Measurements from ENCODE around the gene ZFR2. TPM values are rescaled to one million over a fixed set of nuclear protein-coding genes. Genes with fewer than 3 reads are reported as not detected.
"Not testable (repeated sequence)": the region's sequence is repeated elsewhere in the genome, so short reads cannot be mapped to it uniquely, and the experiment has no call there.

The ZFR2 gene
- total RNA-seq, 2 experiments from 2014 or later = 0.28 to 0.35 TPM

- POLR2A ChIA-PET = interaction anchor here (1.6 to 3.2 kb wide), 2 partner anchors 9 to 12 kb away, joined by 5 to 16 read pairs; partner anchors contain the start of gene MRPL54
- Mint-ChIP-seq H3K36me3 (ENCODE audit: low read depth) (no peaks in the 10 kb centered on the region), H3K27me3 (no peaks in the 10 kb centered on the region), H3K27ac (no peak overlapping the region), H3K4me1 (peaks cover 2% of the 10 kb centered on the region), H3K9me3 (no peaks in the 10 kb centered on the region), H3K4me3 (no peak overlapping the region)
- DNase-seq = no peak
- CTCF ChIA-PET = no interaction called here
These were observed 94.0 kb downstream of the ZFR2 start for GRCh38 chr19:3774621-3775373.

- no peaks in the 10 kb centered on the region for H3K9me3 Mint-ChIP-seq
- no peak overlapping the region for H3K4me3 Mint-ChIP-seq
- H3K4me1 Mint-ChIP-seq = peaks cover 2% of the 10 kb centered on the region
- POLR2A ChIA-PET = interaction anchor here (1.6 to 3.2 kb wide), 2 partner anchors 8 to 11 kb away, joined by 5 to 16 read pairs; partner anchors contain the start of gene MRPL54
- H3K27ac Mint-ChIP-seq = no peak overlapping the region
- H3K36me3 Mint-ChIP-seq (ENCODE audit: low read depth) = no peaks in the 10 kb centered on the region
- H3K27me3 Mint-ChIP-seq = no peaks in the 10 kb centered on the region
- no peak for DNase-seq
- CTCF ChIA-PET = no interaction called here
These were observed 94.9 kb downstream of the ZFR2 start for GRCh38 chr19:3773814-3774515.

GRCh38 chr19:3771906-3772455 is 96.9 kb downstream of the ZFR2 start, which contains the start of gene RAX2:
Gene RAX2 (minus strand): TSS chr19:3772228. CDS start chr19:3771742, 486 bp downstream.
- no peak within 1 kb of the TSS for H3K27ac Mint-ChIP-seq
- POLR2A ChIA-PET = interaction anchor here (0.6 to 3.2 kb wide), 2 partner anchors 9 to 11 kb away, joined by 3 to 16 read pairs; partner anchors contain the start of genes APBA3 and MRPL54
- H3K4me3 Mint-ChIP-seq = no peak within 1 kb of the TSS
- no peak for DNase-seq
- H3K27me3 Mint-ChIP-seq = no peaks in the 10 kb centered on the region
- no peaks in the 10 kb centered on the region for H3K9me3 Mint-ChIP-seq
- H3K36me3 Mint-ChIP-seq (ENCODE audit: low read depth) = peaks cover 4% of the 10 kb centered on the region
- peaks cover 7% of the 10 kb centered on the region for H3K4me1 Mint-ChIP-seq
- CTCF ChIA-PET = interaction anchor here (0.7 to 1.4 kb wide), 2 partner anchors 9 kb away, joined by 3 read pairs; partner anchors contain the start of gene MRPL54

- Mint-ChIP-seq H3K4me3 (no peak overlapping the region), H3K9me3 (no peaks in the 10 kb centered on the region), H3K36me3 (ENCODE audit: low read depth) (peaks cover 10% of the 10 kb centered on the region), H3K27ac (no peak overlapping the region), H3K27me3 (no peaks in the 10 kb centered on the region), H3K4me1 (peaks cover 14% of the 10 kb centered on the region)
- ChIA-PET POLR2A (interaction anchor here (0.6 to 3.2 kb wide), 3 partner anchors 8 to 10 kb away, joined by 3 to 16 read pairs (median 3); partner anchors contain the start of genes APBA3 and MRPL54), CTCF (interaction anchor here (1.4 kb wide), 1 partner anchor 9 kb away, joined by 3 read pairs; the partner anchor contains the start of gene MRPL54)
- no peak for DNase-seq
These were observed 97.6 kb downstream of the ZFR2 start for GRCh38 chr19:3771000-3771905.

GRCh38 chr19:3770136-3770999 is 98.5 kb downstream of the ZFR2 start:
- Mint-ChIP-seq H3K4me1 (peaks cover 17% of the 10 kb centered on the region), H3K9me3 (no peaks in the 10 kb centered on the region), H3K27ac (no peak overlapping the region), H3K4me3 (no peak overlapping the region), H3K27me3 (no peaks in the 10 kb centered on the region), H3K36me3 (ENCODE audit: low read depth) (peaks cover 12% of the 10 kb centered on the region)
- DNase-seq = no peak
- ChIA-PET POLR2A (interaction anchor here (0.7 kb wide), 1 partner anchor 8 kb away, joined by 3 read pairs; the partner anchor contains the start of gene MRPL54), CTCF (interaction anchor here (1.4 kb wide), 1 partner anchor 8 kb away, joined by 3 read pairs; the partner anchor contains the start of gene MRPL54)

- DNase-seq = no peak
- ChIA-PET POLR2A (no interaction called here), CTCF (no interaction called here)
- Mint-ChIP-seq H3K27me3 (no peaks in the 10 kb centered on the region), H3K36me3 (ENCODE audit: low read depth) (peaks cover 12% of the 10 kb centered on the region), H3K9me3 (no peaks in the 10 kb centered on the region), H3K4me1 (peaks cover 17% of the 10 kb centered on the region), H3K27ac (no peak overlapping the region), H3K4me3 (no peak overlapping the region)
These were observed 99.3 kb downstream of the ZFR2 start for GRCh38 chr19:3769494-3769893.

GRCh38 chr19:3768748-3769099 is 100.1 kb downstream of the ZFR2 start:
- H3K36me3 Mint-ChIP-seq (ENCODE audit: low read depth) = peaks cover 12% of the 10 kb centered on the region
- POLR2A ChIA-PET = no interaction called here

GRCh38 chr19:3768015-3768747 is 100.7 kb downstream of the ZFR2 start:
- ChIA-PET CTCF (interaction anchor here (0.6 kb wide), 1 partner anchor 1145 kb away, joined by 5 read pairs; no protein-coding TSS in a partner anchor), POLR2A (no interaction called here)
- Mint-ChIP-seq H3K4me3 (no peak overlapping the region), H3K9me3 (no peaks in the 10 kb centered on the region), H3K27ac (no peak overlapping the region), H3K4me1 (peaks cover 20% of the 10 kb centered on the region), H3K27me3 (no peaks in the 10 kb centered on the region), H3K36me3 (ENCODE audit: low read depth) (peaks cover 13% of the 10 kb centered on the region)
- DNase-seq = no peak

More at GRCh38 chr19:3768748-3769099, 100.1 kb downstream of the ZFR2 start:
- CTCF ChIA-PET = interaction anchor here (0.6 kb wide), 1 partner anchor 1145 kb away, joined by 5 read pairs; no protein-coding TSS in a partner anchor
- Mint-ChIP-seq H3K9me3 (no peaks in the 10 kb centered on the region), H3K27me3 (no peaks in the 10 kb centered on the region), H3K4me1 (peaks cover 17% of the 10 kb centered on the region), H3K4me3 (no peak overlapping the region), H3K27ac (no peak overlapping the region)
- no peak for DNase-seq

- peaks cover 18% of the 10 kb centered on the region for H3K36me3 Mint-ChIP-seq (ENCODE audit: low read depth)
- peak overlapping the region; percentile 67 for H3K4me3 Mint-ChIP-seq
- H3K4me1 Mint-ChIP-seq = peaks cover 25% of the 10 kb centered on the region
- no peaks in the 10 kb centered on the region for H3K27me3 Mint-ChIP-seq
- CTCF ChIA-PET = no interaction called here
- DNase-seq = no peak
- H3K9me3 Mint-ChIP-seq = no peaks in the 10 kb centered on the region
- H3K27ac Mint-ChIP-seq = peak overlapping the region; percentile 92
- POLR2A ChIA-PET = interaction anchor here (1.0 to 2.2 kb wide), 2 partner anchors 8 to 45 kb away, joined by 4 to 5 read pairs; no protein-coding TSS in a partner anchor
These were observed 101.8 kb downstream of the ZFR2 start for GRCh38 chr19:3767050-3767449.

GRCh38 chr19:3766520-3766919 is 102.3 kb downstream of the ZFR2 start:
- peak overlapping the region; percentile 67 for H3K4me3 Mint-ChIP-seq
- POLR2A ChIA-PET = interaction anchor here (1.0 to 2.2 kb wide), 3 partner anchors 8 to 46 kb away, joined by 3 to 5 read pairs (median 4); no protein-coding TSS in a partner anchor
- H3K4me1 Mint-ChIP-seq = peaks cover 30% of the 10 kb centered on the region
- CTCF ChIA-PET = no interaction called here
- peak overlapping the region; percentile 92 for H3K27ac Mint-ChIP-seq
- peaks cover 18% of the 10 kb centered on the region for H3K36me3 Mint-ChIP-seq (ENCODE audit: low read depth)
- no peaks in the 10 kb centered on the region for H3K27me3 Mint-ChIP-seq
- peak; percentile 50 for DNase-seq
- H3K9me3 Mint-ChIP-seq = no peaks in the 10 kb centered on the region

- DNase-seq, H3K4me3 Mint-ChIP-seq, H3K27me3 Mint-ChIP-seq, H3K9me3 Mint-ChIP-seq, CTCF ChIA-PET: not testable (repeated sequence)
- H3K27ac Mint-ChIP-seq = peak overlapping the region; percentile 92
- POLR2A ChIA-PET = interaction anchor here (1.0 to 2.2 kb wide), 3 partner anchors 9 to 47 kb away, joined by 3 to 5 read pairs (median 4); no protein-coding TSS in a partner anchor
- peaks cover 24% of the 10 kb centered on the region for H3K36me3 Mint-ChIP-seq (ENCODE audit: low read depth)
- peaks cover 35% of the 10 kb centered on the region for H3K4me1 Mint-ChIP-seq
These were observed 103.1 kb downstream of the ZFR2 start for GRCh38 chr19:3765757-3766156.

All from activated CD4-positive, alpha-beta memory T cell treated with anti-CD3 and anti-CD28 coated beads, Interleukin-2, amount 10 ng/mL, durations not matched to agents 7 days and 5 days (primary cell).